ENCODE data around the gene SH2D3A. TPM values are rescaled to one million over a fixed set of nuclear protein-coding genes. Genes with fewer than 3 reads are reported as not detected.

SH2D3A gene
- total and polyA plus RNA-seq, 5 donors from 2014 or later = 19.5 to 46.2 (median 23.6) TPM

DNA sequence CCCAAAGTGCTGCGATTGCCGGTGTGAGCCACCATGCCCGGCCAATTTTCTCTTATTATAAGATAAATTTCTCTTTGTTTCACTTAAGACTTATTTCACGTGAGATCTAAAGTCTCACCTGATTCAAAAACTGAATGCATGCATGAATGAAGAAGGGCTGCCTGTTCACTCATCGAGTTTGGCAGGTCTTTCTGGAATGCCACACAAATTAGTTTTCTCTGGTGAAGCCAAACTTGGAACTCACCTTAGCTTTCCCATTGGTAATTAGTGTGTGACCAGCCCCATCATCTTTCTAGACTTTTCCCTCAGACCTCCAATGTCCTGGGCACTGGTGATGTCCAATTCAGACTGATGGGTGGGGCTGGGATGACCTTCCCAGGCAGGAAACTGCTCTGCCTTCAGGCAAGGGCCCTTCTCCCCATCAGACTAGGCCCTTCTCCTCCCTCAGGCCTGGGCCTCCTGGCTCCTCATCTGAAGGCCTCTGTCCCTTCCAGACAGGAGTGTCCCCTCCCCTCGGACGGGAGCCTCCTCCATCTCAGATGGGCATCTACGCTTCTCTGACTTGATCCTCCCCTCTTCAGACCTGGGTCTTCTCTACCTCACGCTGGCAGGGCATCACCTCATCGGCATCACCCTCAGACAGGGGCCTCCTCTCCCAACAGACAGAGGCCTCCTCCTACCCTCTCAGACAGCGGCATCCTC is 61.2 kb downstream of the SH2D3A start:
- ATAC-seq (ENCODE audit: low read depth in 2 of 2) (no peak), DNase-seq (no peak)
- no peaks in the 10 kb centered on the region for H3K9me3 ChIP-seq (ENCODE audit: control insufficient read depth in 2 of 2, low read length in 2 of 2)
- Mint-ChIP-seq H3K27ac (no peak overlapping the region), H3K9me3 (peaks cover 0 to 5% (median 0%) of the 10 kb centered on the region in 7 donors), H3K4me3 (no peak overlapping the region), H3K4me1 (peaks cover 0 to 17% (median 5%) of the 10 kb centered on the region in 4 donors), H3K36me3 (no peaks in the 10 kb centered on the region), H3K27me3 (peaks cover 36% of the 10 kb centered on the region)
- no peak overlapping the region for H3K4me3 ChIP-seq (ENCODE audit: low read depth, low read length)
- H3K27ac ChIP-seq (ENCODE audit: insufficient read depth, low read length, poor library complexity, severe bottlenecking) = no peak overlapping the region
- H3K36me3 ChIP-seq (ENCODE audit: control insufficient read depth, insufficient read depth, low read length) = no peaks in the 10 kb centered on the region
- peaks cover 5% of the 10 kb centered on the region for H3K27me3 ChIP-seq (ENCODE audit: control insufficient read depth, insufficient read depth, low read length)
- peaks cover 6% of the 10 kb centered on the region for H3K4me1 ChIP-seq (ENCODE audit: control insufficient read depth, insufficient read depth, low read length, poor library complexity, severe bottlenecking)

Other genes with a start within 250 kb of the SH2D3A start
- gene TNFSF9, start 236.4 kb downstream of the SH2D3A start, total RNA-seq = 4.5 TPM
- 1 to 10 TPM in 1 of 4 donors, under 1 TPM in 3; 0.38 to 2.6 (median 0.50) TPM for gene TNFSF9, start 236.4 kb downstream of the SH2D3A start, polyA plus RNA-seq
- gene CD70, start 176.3 kb downstream of the SH2D3A start, total RNA-seq = 24.3 TPM
- 10 to 100 TPM; 10.0 to 27.2 (median 17.7) TPM for gene CD70, start 176.3 kb downstream of the SH2D3A start, polyA plus RNA-seq
- gene TNFSF14, start 97.3 kb downstream of the SH2D3A start, total RNA-seq = 8.4 TPM
- gene TNFSF14, start 97.3 kb downstream of the SH2D3A start, polyA plus RNA-seq = 1 to 10 TPM; 2.6 to 8.9 (median 5.4) TPM
- not detected for gene C3, start 46.8 kb downstream of the SH2D3A start, total RNA-seq
- not detected for gene C3, start 46.8 kb downstream of the SH2D3A start, polyA plus RNA-seq
- 60.7 TPM for gene GPR108, start 29.9 kb downstream of the SH2D3A start, total RNA-seq
- 10 to 100 TPM; 82.9 to 98.8 (median 87.4) TPM for gene GPR108, start 29.9 kb downstream of the SH2D3A start, polyA plus RNA-seq
- gene TRIP10, start 27.8 kb downstream of the SH2D3A start, total RNA-seq = 2.6 TPM
- under 1 TPM in 3 of 4 donors, not detected in 1; 0.37 to 0.51 (median 0.38) TPM for gene TRIP10, start 27.8 kb downstream of the SH2D3A start, polyA plus RNA-seq
- 117 TPM for gene VAV1, start 5.3 kb upstream of the SH2D3A start, total RNA-seq
- 10 to 100 TPM; 14.8 to 24.2 (median 21.8) TPM for gene VAV1, start 5.3 kb upstream of the SH2D3A start, polyA plus RNA-seq
- gene ADGRE1, start 120.1 kb upstream of the SH2D3A start, total RNA-seq = 2.4 TPM
- gene ADGRE1, start 120.1 kb upstream of the SH2D3A start, polyA plus RNA-seq = 1 to 10 TPM in 3 of 4 donors, under 1 TPM in 1; 0.92 to 2.0 (median 1.2) TPM